Activated T-helper 2 cell treated with anti-CD3 and anti-CD28 coated beads, Interferon-gamma antibody, Interleukin-2, Interleukin-4, amounts not matched to agents 10 μg/mL and 5 μg/mL and 100 μg/mL, durations not matched to agents 14 hours and 24 hours and 36 hours (primary cell): Measurements from ENCODE around the gene BLVRB. TPM values are rescaled to one million over a fixed set of nuclear protein-coding genes. Genes with fewer than 3 reads are reported as not detected.
A peak's percentile ranks its signal among the peaks of the same experiment; 100 is the strongest.
"Not testable (repeated sequence)": the region's sequence is repeated elsewhere in the genome, so short reads cannot be mapped to it uniquely, and the experiment has no call there.

Experiments used
- DNase-seq: peaks from one replicate; pipeline ENCODE4 v3.0.0; 2021; ENCODE audit warnings: low spot score
- H3K27ac Mint-ChIP-seq: one replicate; pipeline ENCODE4 v1.8.0; 2021; ENCODE audit warnings: mixed read lengths
- H3K27me3 Mint-ChIP-seq: one replicate; pipeline ENCODE4 v1.8.0; 2021; ENCODE audit warnings: low read depth, mixed read lengths
- H3K36me3 Mint-ChIP-seq: one replicate; pipeline ENCODE4 v1.8.0; 2021; ENCODE audit warnings: low read depth, mixed read lengths
- H3K4me1 Mint-ChIP-seq: one replicate; pipeline ENCODE4 v1.8.0; 2021; ENCODE audit warnings: low read depth, mixed read lengths
- H3K4me3 Mint-ChIP-seq: one replicate; pipeline ENCODE4 v1.8.0; 2021; ENCODE audit warnings: low read depth, mild to moderate bottlenecking, moderate library complexity, mixed read lengths
- H3K9me3 Mint-ChIP-seq: one replicate; pipeline ENCODE4 v1.8.0; 2021; ENCODE audit warnings: mixed read lengths
- intact Hi-C: fragments of 100-400 bp; cut with micrococcal nuclease; formaldehyde crosslinking; loops from one replicate; pipeline ENCODE4 v1.15.1; 2023
- total RNA-seq: library from RNA; stranded (reverse); gene quantifications from 2 replicates; pipeline ENCODE4 v1.2.3, GENCODE V29; 2022

The BLVRB gene
- total RNA-seq, 1 donor from 2014 or later = 10.4 TPM

- no peaks in the 10 kb centered on the region for H3K9me3 Mint-ChIP-seq
- peaks cover 11% of the 10 kb centered on the region for H3K4me1 Mint-ChIP-seq
- no peak within 1 kb of the TSS for H3K4me3 Mint-ChIP-seq
- no peaks in the 10 kb centered on the region for H3K36me3 Mint-ChIP-seq
- intact Hi-C loops = no loop called here
- DNase-seq = no peak
- no peaks in the 10 kb centered on the region for H3K27me3 Mint-ChIP-seq
- H3K27ac Mint-ChIP-seq = no peak within 1 kb of the TSS
These were observed 52.2 kb downstream of the BLVRB start, which contains the start of gene PRX for GRCh38 chr19:40413291-40413845. PRX (minus strand) TSS chr19:40413378; CDS start chr19:40407932, 5,446 bp downstream.

DNA sequence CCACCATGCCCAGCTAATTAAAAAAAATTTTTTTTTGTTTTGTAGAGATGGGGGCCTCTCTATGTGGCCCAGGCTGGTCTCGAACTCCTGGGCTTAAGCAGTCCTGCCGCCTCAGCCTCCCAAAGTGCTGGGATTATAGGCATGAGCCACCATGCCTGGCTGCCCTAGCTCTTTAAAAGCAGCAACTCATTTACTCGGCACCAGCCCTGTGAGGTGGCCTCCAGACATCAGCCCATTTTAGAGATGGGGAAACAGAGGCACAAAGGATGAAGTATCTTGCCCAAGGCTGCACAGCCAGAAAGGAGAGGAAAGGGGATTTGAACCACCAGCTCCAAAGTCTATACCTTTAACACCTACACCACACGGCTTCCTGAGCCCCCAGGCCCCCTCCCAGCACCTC, 52.7 kb downstream of the BLVRB start:
- Mint-ChIP-seq H3K27ac (no peak overlapping the region), H3K36me3 (no peaks in the 10 kb centered on the region), H3K4me1 (peaks cover 11% of the 10 kb centered on the region), H3K4me3 (no peak overlapping the region), H3K9me3 (no peaks in the 10 kb centered on the region), H3K27me3 (no peaks in the 10 kb centered on the region)
- DNase-seq = no peak
- intact Hi-C loops = no loop called here

DNA sequence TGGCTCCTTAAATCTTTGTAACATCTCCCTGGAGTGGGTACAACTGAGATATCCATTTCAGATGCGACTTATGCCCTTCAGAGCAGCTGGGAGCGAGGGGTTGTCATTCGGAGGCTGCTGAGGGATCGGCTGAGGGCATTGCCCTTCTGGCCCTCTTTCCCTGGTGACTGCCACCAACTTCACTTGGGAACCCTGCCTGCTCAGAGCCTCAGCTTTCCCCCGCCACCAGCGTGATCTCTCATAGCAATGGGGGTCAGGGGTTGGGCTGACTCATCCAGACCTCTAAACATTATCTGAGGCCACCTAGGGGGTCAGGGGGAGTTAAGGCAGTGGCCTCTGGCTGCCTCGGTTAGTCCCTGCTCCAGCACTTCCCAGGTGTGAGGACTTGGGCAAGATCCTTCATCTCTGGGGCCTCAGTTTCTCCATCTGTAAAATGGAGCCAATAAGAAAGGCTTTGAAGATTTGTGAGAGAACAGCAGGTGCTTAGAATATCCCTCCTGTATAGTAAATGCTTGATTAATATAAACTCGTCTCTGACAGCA, 53.5 kb downstream of the BLVRB start:
- Mint-ChIP-seq H3K27me3 (no peaks in the 10 kb centered on the region), H3K4me1 (peaks cover 8% of the 10 kb centered on the region), H3K27ac (no peak overlapping the region), H3K36me3 (no peaks in the 10 kb centered on the region), H3K9me3 (no peaks in the 10 kb centered on the region), H3K4me3 (no peak overlapping the region)
- no peak for DNase-seq
- intact Hi-C loops = no loop called here

DNA sequence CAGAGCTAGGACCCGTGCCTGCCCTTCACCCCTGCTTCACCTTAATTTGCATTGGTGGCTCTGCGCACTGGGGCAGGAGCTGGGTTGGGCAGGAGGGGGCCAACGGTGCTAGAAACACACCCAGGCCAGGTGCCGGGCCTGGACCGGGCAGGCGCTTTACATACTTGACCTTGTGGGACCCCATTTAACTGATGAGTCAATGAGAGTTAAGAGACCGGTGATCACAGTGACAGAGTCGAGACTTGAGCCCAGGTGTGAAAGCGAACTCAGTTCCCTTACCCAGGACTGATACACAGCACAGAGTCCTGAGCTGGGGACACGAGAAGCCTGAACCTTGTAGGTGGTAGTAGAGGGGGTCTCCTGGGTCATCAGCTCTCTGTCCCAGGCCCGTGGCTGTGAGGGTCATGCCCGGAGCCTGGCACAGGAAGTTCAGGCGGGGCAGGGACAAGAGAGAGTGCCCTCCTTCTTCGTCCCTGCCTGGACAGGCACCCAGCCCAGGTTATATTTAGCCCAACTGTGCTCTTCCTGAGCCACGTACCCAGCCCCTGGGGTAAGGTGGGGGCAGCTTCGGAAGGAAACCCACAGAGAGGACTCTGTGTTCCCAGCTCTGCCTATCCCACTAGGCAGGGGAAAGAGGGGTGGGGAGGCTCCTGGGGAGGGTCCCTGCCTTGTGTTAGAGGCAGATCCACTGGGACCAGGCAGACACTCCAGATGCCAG, 54.3 kb downstream of the BLVRB start:
- H3K27ac Mint-ChIP-seq = no peak overlapping the region
- intact Hi-C loops = no loop called here
- DNase-seq = no peak
- no peaks in the 10 kb centered on the region for H3K27me3 Mint-ChIP-seq
- no peaks in the 10 kb centered on the region for H3K36me3 Mint-ChIP-seq
- H3K4me3 Mint-ChIP-seq = no peak overlapping the region
- H3K4me1 Mint-ChIP-seq = peaks cover 4% of the 10 kb centered on the region
- H3K9me3 Mint-ChIP-seq = no peaks in the 10 kb centered on the region

DNA sequence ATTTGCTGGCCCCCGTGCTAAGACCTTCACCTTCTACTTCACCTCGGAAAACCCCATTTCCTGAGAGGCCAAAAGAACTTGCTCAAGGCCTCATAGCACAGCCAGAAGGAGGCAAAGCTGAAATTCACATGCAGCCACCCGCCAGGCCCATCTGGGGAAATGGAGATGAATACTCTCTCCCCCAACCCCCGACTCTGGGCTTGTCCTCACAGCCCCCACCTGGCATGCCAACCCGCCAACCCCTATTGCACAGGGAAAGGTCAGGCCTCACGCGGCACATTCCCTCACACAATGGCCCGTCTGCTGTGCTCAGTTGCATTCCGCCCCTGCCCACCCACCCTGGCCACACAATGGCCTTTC, 55.5 kb downstream of the BLVRB start:
- peaks cover 2% of the 10 kb centered on the region for H3K4me1 Mint-ChIP-seq
- no peak for DNase-seq
- H3K27ac Mint-ChIP-seq = no peak overlapping the region
- H3K36me3 Mint-ChIP-seq = no peaks in the 10 kb centered on the region
- intact Hi-C loops = no loop called here
- no peaks in the 10 kb centered on the region for H3K9me3 Mint-ChIP-seq
- H3K4me3 Mint-ChIP-seq = no peak overlapping the region
- no peaks in the 10 kb centered on the region for H3K27me3 Mint-ChIP-seq

DNA sequence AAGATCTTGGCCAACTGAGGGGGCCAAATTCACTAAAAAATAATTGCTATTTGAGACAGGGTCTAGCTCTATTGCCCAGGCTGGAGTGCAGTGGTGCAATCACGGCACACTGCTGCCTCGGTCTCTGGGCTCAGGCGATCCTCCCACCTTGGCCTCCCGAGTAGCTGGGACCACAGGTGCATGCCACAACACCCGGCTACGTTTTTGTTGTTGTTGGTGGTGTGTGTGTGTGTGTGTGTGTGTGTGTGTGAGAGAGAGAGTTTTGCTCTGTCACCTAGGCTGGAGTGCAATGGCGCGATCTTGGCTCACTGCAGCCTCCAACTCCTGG, 57.0 kb downstream of the BLVRB start:
- H3K27ac Mint-ChIP-seq, H3K4me1 Mint-ChIP-seq, H3K4me3 Mint-ChIP-seq, DNase-seq, H3K9me3 Mint-ChIP-seq, H3K27me3 Mint-ChIP-seq, intact Hi-C loops, H3K36me3 Mint-ChIP-seq: not testable (repeated sequence)

DNA sequence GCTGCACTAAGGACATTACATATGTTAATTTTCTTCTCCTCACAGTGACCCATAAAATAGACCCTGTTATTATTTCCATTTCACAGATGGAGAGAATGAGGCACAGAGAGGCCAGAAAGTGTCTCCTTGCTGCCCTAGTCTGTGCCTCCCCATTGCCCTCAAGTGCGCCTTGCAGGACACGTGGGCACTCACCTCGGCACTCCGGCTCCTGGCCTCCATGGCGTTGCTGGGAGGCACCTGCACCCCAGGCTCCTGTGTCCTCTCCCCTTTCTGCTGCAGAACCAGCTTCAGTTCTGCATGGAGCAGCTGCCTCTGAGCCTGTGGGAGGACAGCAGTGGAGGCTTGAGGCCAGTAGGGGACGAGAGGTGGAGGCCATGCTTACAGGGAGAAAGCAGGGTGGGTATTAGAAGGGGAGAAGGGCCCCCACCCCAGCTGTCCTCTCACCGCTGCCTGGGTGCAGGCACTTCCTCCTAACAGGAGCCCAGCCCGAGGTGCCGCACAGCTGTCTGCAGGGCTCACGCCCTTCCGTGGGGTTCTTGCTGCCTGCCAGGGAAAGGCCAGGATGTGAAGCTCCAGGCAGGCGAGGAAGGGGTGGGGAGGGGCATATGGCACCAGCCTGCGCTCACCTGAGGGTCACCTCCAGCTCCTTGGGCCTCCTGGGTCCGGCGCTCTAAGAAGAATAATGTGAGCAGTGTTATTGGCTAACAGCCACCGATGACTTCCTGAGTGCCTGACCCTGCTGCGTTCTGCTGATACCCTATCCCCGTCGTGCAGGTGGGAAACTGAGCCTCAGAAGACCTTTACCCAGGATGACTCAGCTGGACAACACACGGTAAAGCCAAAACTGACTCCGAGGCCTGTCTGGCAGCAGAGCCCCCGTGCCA, 57.6 kb downstream of the BLVRB start:
- intact Hi-C loops = no loop called here
- Mint-ChIP-seq H3K27ac (no peak overlapping the region), H3K4me3 (no peak overlapping the region), H3K4me1 (peaks cover 5% of the 10 kb centered on the region), H3K9me3 (no peaks in the 10 kb centered on the region), H3K27me3 (no peaks in the 10 kb centered on the region), H3K36me3 (no peaks in the 10 kb centered on the region)
- DNase-seq = no peak

DNA sequence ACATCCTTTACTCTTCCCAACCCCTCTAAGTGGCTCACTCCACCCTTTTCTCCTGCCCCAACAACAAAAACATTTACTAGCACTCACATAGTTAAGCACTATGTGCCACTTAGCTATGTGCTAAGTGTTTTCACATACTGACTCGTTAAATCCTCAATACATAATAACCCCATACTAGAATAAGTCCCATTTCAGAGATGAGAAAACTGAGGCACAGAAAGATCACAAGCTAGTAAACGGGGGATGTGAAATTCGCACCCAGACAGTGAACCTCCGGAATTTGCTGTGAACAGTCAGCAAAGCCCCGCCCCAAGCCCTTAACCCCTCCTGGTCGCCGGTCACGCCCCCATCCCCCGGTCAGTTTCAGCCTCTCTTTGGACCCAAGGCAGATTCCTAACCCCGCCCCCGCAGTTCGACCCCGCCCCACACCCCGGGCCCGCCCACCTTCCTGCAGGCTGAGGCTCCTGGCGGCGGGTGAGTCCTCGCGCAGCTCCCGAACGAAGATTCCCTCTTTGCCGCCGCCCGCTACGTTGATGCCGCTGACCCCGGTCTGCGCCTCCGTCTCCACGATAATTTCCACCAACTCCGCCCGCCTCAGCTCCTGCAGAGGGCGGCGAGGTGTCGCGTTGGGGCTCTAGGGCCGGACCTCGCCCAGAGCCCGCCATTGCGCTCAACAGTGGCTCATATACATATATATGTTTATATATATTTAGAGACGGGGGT, 62.1 kb downstream of the BLVRB start:
- peaks cover 3% of the 10 kb centered on the region for H3K27me3 Mint-ChIP-seq
- peak; percentile 83 for DNase-seq
- H3K27ac Mint-ChIP-seq = peak overlapping the region; percentile 77
- H3K4me3 Mint-ChIP-seq = peak overlapping the region; percentile 85
- H3K36me3 Mint-ChIP-seq = no peaks in the 10 kb centered on the region
- intact Hi-C loops = no loop called here
- H3K4me1 Mint-ChIP-seq = peaks cover 12% of the 10 kb centered on the region
- H3K9me3 Mint-ChIP-seq = no peaks in the 10 kb centered on the region

DNA sequence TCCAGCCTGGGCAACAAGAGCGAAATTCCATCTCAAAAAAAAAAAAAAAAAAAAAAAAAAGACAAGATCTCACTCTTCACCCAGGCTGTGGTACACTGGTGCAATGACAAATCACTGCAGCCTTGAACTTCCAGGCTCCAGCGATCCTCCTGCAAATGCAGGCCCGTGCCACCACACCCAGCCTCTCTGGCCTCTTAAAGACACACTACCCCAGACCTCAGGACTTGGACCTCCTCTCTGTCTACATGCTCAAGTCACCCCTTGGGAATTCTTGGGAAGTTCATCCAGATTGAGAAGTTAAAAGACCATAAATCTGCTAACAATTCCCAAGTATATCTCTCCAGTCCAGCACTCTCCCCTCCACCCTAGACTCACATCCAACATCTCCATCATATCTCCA, 65.0 kb downstream of the BLVRB start:
- Mint-ChIP-seq H3K9me3 (no peaks in the 10 kb centered on the region), H3K4me1 (peaks cover 12% of the 10 kb centered on the region), H3K36me3 (no peaks in the 10 kb centered on the region), H3K27ac (no peak overlapping the region), H3K27me3 (peaks cover 3% of the 10 kb centered on the region), H3K4me3 (no peak overlapping the region)
- DNase-seq = no peak
- intact Hi-C loops = no loop called here

DNA sequence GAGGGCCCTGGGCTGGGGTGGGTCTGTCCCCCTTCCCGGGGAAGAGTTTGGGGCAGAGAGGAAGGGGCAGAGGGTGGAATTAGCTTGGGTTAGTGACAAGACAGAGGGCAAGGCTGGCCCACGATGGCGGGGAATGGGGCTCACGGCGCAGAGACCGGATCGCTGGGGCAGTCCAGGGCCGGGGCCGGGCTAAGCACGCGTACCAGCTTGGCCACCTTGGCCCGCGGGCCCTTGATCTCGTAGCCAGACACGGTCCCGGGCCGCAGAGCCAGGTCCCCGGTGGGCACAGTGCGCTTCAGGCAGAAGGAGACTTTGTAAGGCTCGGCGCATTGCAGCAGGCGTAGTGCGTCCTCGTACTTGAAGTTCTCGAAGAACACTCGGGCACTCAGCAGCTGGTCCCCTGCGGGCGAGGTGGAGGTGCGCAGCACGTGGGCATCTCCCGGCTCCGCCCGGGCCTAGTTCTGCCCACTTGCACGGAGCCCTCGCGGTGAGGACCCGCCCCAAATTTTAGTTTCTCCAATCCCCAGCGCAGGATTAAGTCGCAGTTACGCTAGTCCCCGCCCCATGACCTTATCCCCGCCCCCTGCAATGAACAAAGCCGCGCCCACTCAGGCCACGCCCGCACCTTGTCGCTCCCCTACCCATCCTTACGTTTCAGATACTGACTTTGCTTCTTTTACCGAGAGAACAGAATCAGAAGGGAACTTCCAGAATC, 67.0 kb downstream of the BLVRB start:
- Mint-ChIP-seq H3K36me3 (no peaks in the 10 kb centered on the region), H3K4me3 (no peak overlapping the region), H3K27ac (no peak overlapping the region), H3K9me3 (no peaks in the 10 kb centered on the region), H3K4me1 (peaks cover 12% of the 10 kb centered on the region), H3K27me3 (peaks cover 3% of the 10 kb centered on the region)
- DNase-seq = peak; percentile 45
- intact Hi-C loops = no loop called here
